Ishikawa (cell line): ENCODE measurements around the gene MRO.
A peak's percentile ranks its signal among the peaks of the same experiment; 100 is the strongest.

Experiments
- EGR1 ChIP-seq: IDR thresholded peaks from 2 replicates; pipeline ENCODE4 v1.6.1; 2012
- MAX ChIP-seq: IDR thresholded peaks from 2 replicates; pipeline ENCODE4 v1.6.1; 2012
- RAD21 ChIP-seq: IDR thresholded peaks from 2 replicates; pipeline ENCODE4 v1.6.1; 2012; ENCODE audit warnings: low read depth
- TAF1 ChIP-seq: IDR thresholded peaks from 2 replicates; pipeline ENCODE4 v1.6.1; 2012; ENCODE audit warnings: low read depth, mild to moderate bottlenecking
- USF1 ChIP-seq: IDR thresholded peaks from 2 replicates; pipeline ENCODE4 v1.6.1; 2012
- ZBTB7A ChIP-seq: IDR thresholded peaks from 2 replicates; pipeline ENCODE4 v1.6.1; 2012; ENCODE audit warnings: low read depth
- TF ChIP-seq, protein P1 (sequence below): IDR thresholded peaks from 2 replicates; pipeline ENCODE4 v1.6.1; 2012; ENCODE audit warnings: low read depth, mild to moderate bottlenecking

- TF ChIP-seq TAF1: no peak
- TF ChIP-seq RAD21: no peak
- TF ChIP-seq, protein P1, sequence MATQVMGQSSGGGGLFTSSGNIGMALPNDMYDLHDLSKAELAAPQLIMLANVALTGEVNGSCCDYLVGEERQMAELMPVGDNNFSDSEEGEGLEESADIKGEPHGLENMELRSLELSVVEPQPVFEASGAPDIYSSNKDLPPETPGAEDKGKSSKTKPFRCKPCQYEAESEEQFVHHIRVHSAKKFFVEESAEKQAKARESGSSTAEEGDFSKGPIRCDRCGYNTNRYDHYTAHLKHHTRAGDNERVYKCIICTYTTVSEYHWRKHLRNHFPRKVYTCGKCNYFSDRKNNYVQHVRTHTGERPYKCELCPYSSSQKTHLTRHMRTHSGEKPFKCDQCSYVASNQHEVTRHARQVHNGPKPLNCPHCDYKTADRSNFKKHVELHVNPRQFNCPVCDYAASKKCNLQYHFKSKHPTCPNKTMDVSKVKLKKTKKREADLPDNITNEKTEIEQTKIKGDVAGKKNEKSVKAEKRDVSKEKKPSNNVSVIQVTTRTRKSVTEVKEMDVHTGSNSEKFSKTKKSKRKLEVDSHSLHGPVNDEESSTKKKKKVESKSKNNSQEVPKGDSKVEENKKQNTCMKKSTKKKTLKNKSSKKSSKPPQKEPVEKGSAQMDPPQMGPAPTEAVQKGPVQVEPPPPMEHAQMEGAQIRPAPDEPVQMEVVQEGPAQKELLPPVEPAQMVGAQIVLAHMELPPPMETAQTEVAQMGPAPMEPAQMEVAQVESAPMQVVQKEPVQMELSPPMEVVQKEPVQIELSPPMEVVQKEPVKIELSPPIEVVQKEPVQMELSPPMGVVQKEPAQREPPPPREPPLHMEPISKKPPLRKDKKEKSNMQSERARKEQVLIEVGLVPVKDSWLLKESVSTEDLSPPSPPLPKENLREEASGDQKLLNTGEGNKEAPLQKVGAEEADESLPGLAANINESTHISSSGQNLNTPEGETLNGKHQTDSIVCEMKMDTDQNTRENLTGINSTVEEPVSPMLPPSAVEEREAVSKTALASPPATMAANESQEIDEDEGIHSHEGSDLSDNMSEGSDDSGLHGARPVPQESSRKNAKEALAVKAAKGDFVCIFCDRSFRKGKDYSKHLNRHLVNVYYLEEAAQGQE: no peak
- no peak for TF ChIP-seq EGR1
- no peak for TF ChIP-seq MAX
- no peak for TF ChIP-seq ZBTB7A
- TF ChIP-seq USF1: 0 out of 2 replicates have a peak, but pooled peaks have one; percentile 31
Measured at GRCh38 chr18:50869150-50869549, 49.3 kb upstream of the MRO start.
